Subcutaneous abdominal adipose tissue (tissue), 5 donors: ENCODE results near the gene CARD8.
"Not testable (repeated sequence)": the region's sequence is repeated elsewhere in the genome, so short reads cannot be mapped to it uniquely, and the experiment has no call there.

Source experiments
- H3K27ac ChIP-seq: one replicate; pipeline ENCODE4 v1.7.0; 2013; ENCODE audit warnings: low read depth, mild to moderate bottlenecking, inconsistent platforms, low read length, moderate library complexity
- H3K27me3 ChIP-seq, 5 donors: one replicate each; pipeline ENCODE4 v1.7.0; 2013; ENCODE audit warnings: low read length in 5 of 5, inconsistent platforms in 1 of 5; ENCODE audit not compliant: control insufficient read depth in 5 of 5, insufficient read depth in 4 of 5
- H3K36me3 ChIP-seq, 5 donors: one replicate each; pipeline ENCODE4 v1.7.0; 2013; ENCODE audit warnings: low read length in 5 of 5; ENCODE audit not compliant: control insufficient read depth in 5 of 5, insufficient read depth in 5 of 5
- H3K4me1 ChIP-seq, 5 donors: one replicate each; pipeline ENCODE4 v1.7.0; 2013; ENCODE audit warnings: low read length in 5 of 5, mild to moderate bottlenecking in 3 of 5, moderate library complexity in 1 of 5; ENCODE audit not compliant: control insufficient read depth in 5 of 5, insufficient read depth in 5 of 5
- H3K4me3 ChIP-seq, 5 donors: one replicate each; pipeline ENCODE4 v1.7.0; 2013; ENCODE audit warnings: low read length in 5 of 5, low read depth in 1 of 5
- H3K9ac ChIP-seq, 5 donors: one replicate each; pipeline ENCODE4 v1.7.0; 2013; ENCODE audit warnings: low read length in 5 of 5, mild to moderate bottlenecking in 4 of 5, moderate library complexity in 3 of 5
- H3K9me3 ChIP-seq, 5 donors: one replicate each; pipeline ENCODE4 v1.7.0; 2013; ENCODE audit warnings: low read length in 5 of 5; ENCODE audit not compliant: control insufficient read depth in 5 of 5
- donor health status: healthy.
- donor health status: healthy.
- donor health status: healthy.
- donor health status: healthy.
- donor health status: healthy.

CARD8 gene

DNA sequence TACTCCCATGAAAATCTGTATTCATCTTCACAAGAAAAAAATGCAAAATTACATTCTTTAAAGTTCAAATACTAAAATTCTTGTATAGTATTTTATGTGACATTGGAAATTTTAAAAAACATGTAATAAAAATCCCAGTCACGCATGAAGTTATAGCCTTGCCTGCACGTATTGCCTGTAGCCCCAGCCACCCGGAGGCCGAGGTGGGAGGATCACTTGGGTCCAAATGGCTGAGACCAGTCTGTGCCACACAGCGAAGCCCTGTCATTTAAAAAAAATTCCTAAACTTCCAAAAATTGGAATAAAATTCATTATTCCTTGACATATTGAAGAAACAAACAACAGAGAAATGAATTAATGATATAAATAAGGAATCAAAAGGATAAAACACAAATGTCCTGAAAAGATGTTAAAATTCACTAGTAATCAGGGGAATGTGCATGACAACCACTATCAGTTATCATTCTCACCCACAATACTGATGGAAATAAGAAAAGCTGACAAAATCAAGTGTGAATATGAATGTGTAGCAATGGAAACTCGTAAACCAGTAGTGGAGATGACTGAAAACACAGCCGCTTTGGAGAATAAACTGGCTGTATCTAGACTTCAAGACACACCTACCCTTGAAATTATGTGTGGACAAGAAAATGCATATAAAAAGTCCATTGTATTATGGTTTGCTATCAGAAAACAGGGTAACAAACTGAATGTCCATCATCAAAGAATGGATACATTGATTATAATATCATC is 7.5 kb downstream of the CARD8 start:
- Histone ChIP-seq H3K27me3 (no peaks in the 10 kb centered on the region), H3K9me3 (no peaks in the 10 kb centered on the region), H3K9ac (peak overlapping the region in 1 of 5 donors; percentile 64), H3K27ac (peak overlapping the region; percentile 58), H3K4me3 (peak overlapping the region in 4 of 5 donors; percentile 19 to 77 (median 69)), H3K4me1 (peaks cover 0 to 60% (median 18%) of the 10 kb centered on the region in 5 donors), H3K36me3 (peaks cover 10 to 19% (median 13%) of the 10 kb centered on the region in 5 donors)

- H3K4me1 ChIP-seq = peaks cover 0 to 58% (median 18%) of the 10 kb centered on the region in 5 donors
- H3K9me3 ChIP-seq = no peaks in the 10 kb centered on the region
- no peaks in the 10 kb centered on the region for H3K27me3 ChIP-seq
- peak overlapping the region; percentile 21 for H3K27ac ChIP-seq
- no peak overlapping the region for H3K9ac ChIP-seq
- peaks cover 10 to 22% (median 13%) of the 10 kb centered on the region in 5 donors for H3K36me3 ChIP-seq
- H3K4me3 ChIP-seq = peak overlapping the region in 1 of 5 donors; percentile 40
Observed at GRCh38 chr19:48247212-48247611, 8.5 kb downstream of the CARD8 start.

- Histone ChIP-seq H3K9me3 (no peaks in the 10 kb centered on the region), H3K27ac (peak overlapping the region; percentile 13), H3K36me3 (peaks cover 10 to 27% (median 17%) of the 10 kb centered on the region in 5 donors), H3K27me3 (no peaks in the 10 kb centered on the region), H3K4me1 (peaks cover 0 to 49% (median 14%) of the 10 kb centered on the region in 5 donors), H3K9ac (no peak overlapping the region), H3K4me3 (no peak overlapping the region)
Observed at GRCh38 chr19:48246101-48246500, 9.6 kb downstream of the CARD8 start.

DNA sequence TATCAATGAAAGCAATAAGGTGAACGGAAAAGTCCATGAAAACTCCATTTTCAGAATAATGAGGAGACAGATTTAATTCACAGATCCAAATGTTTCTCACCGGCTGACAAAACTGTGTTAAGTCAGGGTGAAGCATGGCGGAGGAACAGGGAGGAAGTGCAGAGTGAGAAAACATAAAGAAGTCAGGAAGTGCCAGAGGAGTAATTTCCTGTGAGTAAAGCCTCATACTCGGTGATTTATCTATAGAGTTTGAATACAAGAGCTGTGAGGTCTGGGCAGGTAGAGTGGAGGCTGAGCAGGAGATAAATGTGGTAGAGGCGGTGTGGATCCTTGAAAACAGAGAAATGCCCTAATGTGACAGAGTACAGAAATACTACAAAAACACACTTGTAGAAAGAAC is 11.4 kb downstream of the CARD8 start:
- H3K9me3 ChIP-seq = no peaks in the 10 kb centered on the region
- peak overlapping the region; percentile 43 for H3K27ac ChIP-seq
- H3K36me3 ChIP-seq = peaks cover 10 to 42% (median 31%) of the 10 kb centered on the region in 5 donors
- H3K4me1 ChIP-seq = peaks cover 0 to 36% (median 5%) of the 10 kb centered on the region in 5 donors
- H3K4me3 ChIP-seq = no peak overlapping the region
- H3K27me3 ChIP-seq = no peaks in the 10 kb centered on the region
- H3K9ac ChIP-seq = peak overlapping the region in 1 of 5 donors; percentile 16

- not testable (repeated sequence) for H3K27ac ChIP-seq, H3K9me3 ChIP-seq, H3K9ac ChIP-seq, H3K4me3 ChIP-seq, H3K27me3 ChIP-seq
- peaks cover 15 to 49% (median 44%) of the 10 kb centered on the region in 5 donors for H3K36me3 ChIP-seq
- peaks cover 0 to 21% (median 5%) of the 10 kb centered on the region in 5 donors for H3K4me1 ChIP-seq
Observed at GRCh38 chr19:48241771-48242170, 13.9 kb downstream of the CARD8 start.

DNA sequence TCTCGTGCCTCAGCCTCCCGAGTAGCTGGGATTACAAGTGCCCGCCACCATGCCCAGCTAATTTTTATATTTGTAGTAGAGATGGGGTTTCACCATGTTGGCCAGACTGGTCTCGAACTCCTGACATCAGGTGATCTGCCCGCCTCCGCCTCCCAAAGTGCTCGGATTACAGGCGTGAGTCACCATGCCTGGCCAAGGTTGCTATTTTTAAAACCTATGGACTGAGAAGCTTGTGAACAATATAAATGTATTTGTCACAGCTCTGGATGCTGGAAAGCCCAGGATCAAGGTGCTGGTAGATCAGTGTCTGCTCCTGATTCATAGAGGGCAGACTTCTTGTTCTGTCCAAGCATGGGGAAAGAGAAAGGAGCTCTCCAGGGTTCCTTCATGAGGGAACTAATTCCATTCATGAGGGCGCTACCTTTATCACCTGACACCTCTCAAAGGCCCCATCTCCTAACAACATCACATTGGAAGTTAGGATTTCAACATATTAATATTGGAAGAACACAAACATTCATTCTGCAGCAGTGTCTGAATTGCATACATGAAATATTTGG is 16.1 kb downstream of the CARD8 start:
- Histone ChIP-seq H3K4me3 (no peak overlapping the region), H3K9ac (no peak overlapping the region), H3K36me3 (peaks cover 9 to 52% (median 39%) of the 10 kb centered on the region in 5 donors), H3K27me3 (no peaks in the 10 kb centered on the region), H3K9me3 (no peaks in the 10 kb centered on the region), H3K4me1 (peaks cover 0 to 5% (median 3%) of the 10 kb centered on the region in 5 donors), H3K27ac (no peak overlapping the region)

DNA sequence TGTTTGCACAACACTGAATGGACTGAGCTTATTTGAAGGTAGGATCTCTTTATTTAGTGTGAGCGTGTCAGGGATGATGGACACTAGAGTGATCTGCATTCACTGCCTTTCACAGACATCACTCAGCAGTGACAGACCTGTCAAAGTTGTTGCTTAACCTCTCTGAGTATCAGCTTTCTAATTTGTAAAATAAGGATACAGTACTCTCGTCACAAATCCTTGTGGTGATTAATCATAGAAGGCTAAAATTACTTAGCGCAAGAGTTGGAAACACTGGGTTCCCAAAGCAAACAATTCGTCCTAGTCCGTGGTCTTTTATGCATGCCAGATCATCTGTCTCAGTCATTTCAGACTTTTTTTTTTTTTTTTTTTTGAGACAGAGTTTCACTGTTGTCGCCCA is 16.6 kb downstream of the CARD8 start:
- Histone ChIP-seq H3K36me3 (peaks cover 9 to 57% (median 41%) of the 10 kb centered on the region in 5 donors), H3K4me3 (no peak overlapping the region), H3K4me1 (no peaks in the 10 kb centered on the region), H3K9ac (no peak overlapping the region), H3K9me3 (no peaks in the 10 kb centered on the region), H3K27me3 (no peaks in the 10 kb centered on the region), H3K27ac (no peak overlapping the region)

DNA sequence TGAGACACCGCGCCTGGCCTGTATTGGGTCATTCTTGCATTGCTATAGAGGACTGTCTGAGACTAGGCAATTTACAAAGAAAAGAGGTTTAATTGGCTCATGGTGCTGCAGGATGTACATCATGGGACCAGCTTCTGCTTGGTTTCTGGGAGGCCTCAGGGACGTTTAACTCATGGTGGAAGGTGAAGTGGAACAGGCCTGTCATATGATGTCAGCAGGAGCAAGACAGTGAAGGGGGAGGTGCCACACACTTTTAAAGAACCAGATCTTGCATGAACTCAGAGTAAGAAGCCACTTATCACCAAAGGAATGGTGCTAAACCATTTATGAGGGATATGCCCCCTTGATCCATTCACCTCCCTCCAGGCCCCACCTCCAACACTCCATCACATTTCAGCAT is 18.7 kb downstream of the CARD8 start:
- H3K4me1 ChIP-seq = no peaks in the 10 kb centered on the region
- peaks cover 13 to 74% (median 60%) of the 10 kb centered on the region in 5 donors for H3K36me3 ChIP-seq
- H3K27ac ChIP-seq = no peak overlapping the region
- H3K9me3 ChIP-seq = no peaks in the 10 kb centered on the region
- H3K9ac ChIP-seq = no peak overlapping the region
- H3K4me3 ChIP-seq = no peak overlapping the region
- no peaks in the 10 kb centered on the region for H3K27me3 ChIP-seq

DNA sequence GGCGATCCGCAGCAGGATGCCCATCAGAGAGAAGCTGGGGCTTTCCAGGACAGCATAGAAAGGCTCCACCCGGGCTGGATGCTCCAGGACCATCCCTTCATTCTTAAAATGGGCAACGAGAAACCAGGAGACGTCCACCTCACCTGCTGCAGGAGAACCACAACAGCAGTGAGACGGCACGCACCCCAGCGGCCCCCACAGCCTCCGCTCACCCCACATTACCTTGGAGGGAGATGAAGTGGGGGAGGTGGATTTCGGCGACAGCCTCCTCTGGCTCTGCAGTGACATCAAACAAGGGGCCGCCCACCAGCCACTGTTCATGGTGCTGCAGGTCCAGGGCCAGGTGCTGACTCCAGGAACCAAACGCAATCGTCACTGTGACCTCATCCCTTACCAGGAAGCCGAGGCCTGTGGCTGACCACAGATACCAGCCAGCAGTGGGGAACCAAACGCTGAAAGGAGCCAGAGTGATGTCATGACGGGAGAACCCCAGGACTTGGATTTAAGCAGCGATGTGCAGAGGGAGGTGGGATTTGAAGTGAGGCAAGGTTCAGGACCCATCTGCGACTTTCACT is 25.1 kb downstream of the CARD8 start:
- Histone ChIP-seq H3K9me3 (no peaks in the 10 kb centered on the region), H3K9ac (no peak overlapping the region), H3K27me3 (no peaks in the 10 kb centered on the region), H3K27ac (no peak overlapping the region), H3K4me1 (no peaks in the 10 kb centered on the region), H3K4me3 (no peak overlapping the region), H3K36me3 (peaks cover 12 to 90% (median 70%) of the 10 kb centered on the region in 5 donors)

GRCh38 chr19:48221628-48222027 is 34.1 kb downstream of the CARD8 start:
- Histone ChIP-seq H3K4me1 (no peaks in the 10 kb centered on the region), H3K4me3 (no peak overlapping the region), H3K9me3 (no peaks in the 10 kb centered on the region), H3K9ac (no peak overlapping the region), H3K36me3 (peaks cover 8 to 58% (median 45%) of the 10 kb centered on the region in 5 donors), H3K27ac (no peak overlapping the region), H3K27me3 (no peaks in the 10 kb centered on the region)
